NCI-H1417 treated with DMSO at 0.1 percent for 48 hours (cell line): ENCODE results near the gene MBD5.

Source experiments
- DNase-seq: peaks from one replicate; lab custom pipeline; 2025; lab: John Stamatoyannopoulos, UW

The MBD5 gene

DNA sequence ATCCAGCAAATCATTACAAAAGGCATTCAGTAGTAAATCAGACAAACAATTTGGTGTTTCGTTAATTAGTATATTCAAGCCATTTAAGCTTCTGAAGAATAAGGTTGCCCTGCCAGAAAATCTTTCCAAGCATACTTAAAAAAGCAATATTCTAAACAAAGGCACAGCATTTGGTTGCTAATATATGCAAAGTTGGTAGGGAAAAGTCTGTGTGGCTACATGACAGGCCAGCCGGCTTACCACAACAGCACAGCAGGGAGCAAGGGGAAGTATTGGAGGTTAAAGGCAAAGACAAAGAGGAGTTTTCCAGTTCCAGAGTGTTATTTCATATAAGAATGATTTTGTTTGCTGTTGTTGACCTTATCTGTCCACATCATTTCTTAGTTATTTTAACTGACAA, 282.3 kb downstream of the MBD5 start:
- DNase-seq, result no peak

DNA sequence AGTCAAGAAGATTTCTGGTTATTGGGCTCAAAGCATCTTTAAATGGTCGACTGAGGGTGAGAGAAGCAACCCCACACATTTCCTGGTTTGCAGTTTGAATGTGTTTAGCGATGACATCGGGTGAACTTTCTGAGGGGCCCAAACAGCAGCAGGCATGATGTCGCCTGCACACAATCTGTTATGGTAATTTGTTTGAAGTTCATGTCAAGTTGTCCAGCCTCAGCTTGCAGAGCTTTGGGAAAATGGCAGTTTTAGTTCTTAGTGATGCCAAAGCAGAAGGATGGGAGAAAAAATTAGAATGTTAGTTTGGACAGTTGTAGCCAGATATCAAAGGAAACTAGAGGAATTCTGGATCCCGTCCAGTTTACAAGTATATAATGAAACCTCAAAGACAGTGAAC, 284.6 kb downstream of the MBD5 start:
- DNase-seq, result no peak

DNA sequence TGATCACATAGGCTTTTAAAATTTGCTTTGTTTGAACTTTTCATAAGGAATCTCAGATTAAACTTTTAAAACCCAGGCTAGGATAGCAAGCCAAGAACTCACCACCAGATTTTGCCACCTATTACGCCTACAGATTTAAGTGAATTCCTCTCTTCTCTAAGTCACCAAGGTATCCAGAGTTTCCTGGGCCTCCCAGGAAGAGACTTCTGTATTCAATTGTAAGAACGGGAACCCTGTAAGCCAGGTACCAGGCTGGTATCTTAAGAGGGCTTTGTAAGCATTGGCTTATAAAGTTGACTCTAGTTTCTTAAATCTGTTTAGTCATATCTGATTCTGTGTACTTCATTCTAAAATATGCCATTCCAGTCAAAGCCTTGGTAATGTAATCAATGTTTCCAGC, 285.1 kb downstream of the MBD5 start:
- DNase-seq, result no peak

- no peak for DNase-seq
Measured at GRCh38 chr2:148317598-148317997, 296.7 kb downstream of the MBD5 start.

DNA sequence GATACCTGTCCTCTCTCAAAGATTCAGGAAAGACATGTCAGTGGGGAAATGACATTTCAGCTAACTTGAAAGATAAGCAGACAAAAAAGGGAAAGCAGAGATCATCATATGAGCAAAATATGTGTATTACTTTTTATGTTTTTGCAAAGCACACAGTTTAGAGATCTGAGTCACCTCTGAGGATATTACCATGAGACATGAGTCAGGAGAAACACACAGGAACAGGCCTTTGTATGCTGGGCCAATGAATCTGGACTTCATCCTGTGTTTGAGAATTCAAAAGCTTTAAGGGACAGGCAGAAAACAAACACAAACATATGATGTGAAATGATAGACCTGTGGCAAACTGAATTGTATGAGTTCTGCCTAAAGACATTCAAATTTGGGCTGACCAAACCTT, 317.6 kb downstream of the MBD5 start:
- DNase-seq, result no peak

GRCh38 chr2:148342086-148342485, 321.2 kb downstream of the MBD5 start:
- no peak for DNase-seq

- no peak for DNase-seq
Measured at GRCh38 chr2:148350199-148350598, 329.3 kb downstream of the MBD5 start.

DNA sequence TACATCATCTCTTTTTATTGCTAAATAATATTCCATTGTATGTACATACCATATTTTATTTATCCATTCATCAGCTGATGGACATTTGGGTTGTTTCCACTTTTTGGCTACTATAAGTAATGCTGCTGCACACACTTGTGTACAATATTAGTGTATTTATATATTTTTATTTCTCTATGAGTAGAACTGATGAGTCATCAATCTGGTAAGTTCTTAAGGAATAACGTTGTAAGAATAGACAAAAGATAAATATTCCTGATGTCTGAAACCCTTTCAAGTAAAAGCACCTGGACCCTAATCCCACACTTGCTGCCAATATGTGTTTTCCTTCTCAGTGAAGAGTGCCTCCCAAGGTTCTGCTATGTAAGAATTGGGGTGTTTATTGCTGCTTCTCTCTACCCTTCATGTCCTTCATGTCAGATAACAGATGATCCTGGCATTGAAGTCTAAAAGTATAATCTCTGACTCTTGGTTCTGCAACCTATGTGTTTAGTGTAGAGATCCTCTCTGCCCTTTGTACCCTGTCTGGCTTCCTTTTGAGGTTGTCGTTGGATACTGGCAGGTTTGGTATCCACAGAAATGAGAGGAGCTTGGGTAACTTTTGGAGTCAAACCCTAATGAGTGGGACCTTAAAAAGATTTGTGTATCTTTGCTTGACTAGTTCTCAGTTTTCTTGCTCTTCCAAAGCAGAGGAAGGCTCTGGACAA, 330.7 kb downstream of the MBD5 start:
- DNase-seq, result no peak

DNA sequence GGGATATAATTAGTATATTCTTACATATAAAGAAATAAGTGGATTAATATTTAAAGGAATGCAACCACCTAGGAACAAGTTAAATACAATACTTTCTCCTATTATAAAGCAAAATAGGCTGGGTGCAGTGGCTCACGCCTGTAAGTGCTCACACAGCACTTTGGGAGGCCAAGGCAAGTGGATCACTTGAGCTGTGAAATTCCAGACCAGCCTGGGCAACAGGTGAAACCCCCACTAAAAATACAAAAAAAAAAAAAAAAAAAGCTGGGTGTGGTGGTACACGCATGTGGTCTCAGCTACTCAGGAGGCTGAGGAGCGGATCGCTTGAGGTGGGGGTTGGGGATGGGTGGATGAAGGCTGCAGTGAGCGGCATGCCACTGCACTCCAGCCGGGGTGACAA, 337.5 kb downstream of the MBD5 start:
- DNase-seq, result no peak

- DNase-seq, result no peak
Measured at GRCh38 chr2:148360662-148361061, 339.8 kb downstream of the MBD5 start.

DNA sequence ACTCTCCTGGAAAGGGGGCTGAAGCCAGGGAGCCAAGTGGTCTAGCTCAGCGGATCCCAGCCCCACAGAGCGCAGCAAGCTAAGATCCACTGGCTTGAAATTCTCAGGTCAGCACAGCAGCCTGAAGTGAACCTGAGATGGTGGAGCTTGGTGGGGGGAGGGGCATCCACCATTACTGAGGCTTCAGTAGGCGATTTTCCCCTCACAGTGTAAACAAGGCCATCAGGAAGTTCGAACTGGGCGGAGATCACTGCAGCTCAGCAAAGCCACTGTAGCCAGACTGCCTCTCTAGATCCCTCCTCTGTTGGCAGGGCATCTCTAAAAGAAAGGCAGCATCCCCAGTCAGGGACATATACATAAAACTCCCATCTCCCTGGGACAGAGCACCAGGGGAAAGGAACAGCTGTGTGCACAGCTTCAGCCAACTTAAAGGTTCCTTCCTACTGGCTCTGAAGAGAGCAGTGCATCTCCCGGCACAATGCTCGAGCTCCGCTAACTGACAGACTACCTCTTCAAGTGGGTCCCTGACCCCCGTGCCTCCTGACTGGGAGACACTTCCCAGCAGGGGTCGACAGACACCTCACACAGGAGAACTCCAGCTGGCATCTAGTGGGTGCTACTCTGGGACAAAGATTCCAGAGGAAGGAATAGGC, 341.4 kb downstream of the MBD5 start:
- no peak for DNase-seq

- no peak for DNase-seq
Measured at GRCh38 chr2:148375214-148375613, 354.3 kb downstream of the MBD5 start.

- DNase-seq, result no peak
Measured at GRCh38 chr2:148391324-148391723, 370.4 kb downstream of the MBD5 start.

DNA sequence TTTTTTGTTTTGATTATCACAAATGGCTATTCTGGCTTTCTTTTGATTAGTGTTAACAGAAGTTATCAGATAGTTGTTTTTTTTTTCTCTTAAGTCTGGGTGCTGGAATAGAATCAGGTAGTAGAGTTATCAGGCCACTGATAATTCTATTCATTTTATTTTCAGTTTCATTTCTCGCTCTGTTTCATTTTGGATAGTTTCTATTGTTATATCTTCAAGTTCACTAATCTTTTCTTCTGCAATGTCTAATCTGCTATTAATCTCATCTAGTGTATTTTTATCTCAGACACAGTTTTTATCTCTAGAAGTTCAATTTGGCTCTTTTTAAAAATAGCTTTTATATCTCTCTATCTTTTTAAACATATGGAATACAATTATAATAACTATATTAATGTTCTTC, 381.9 kb downstream of the MBD5 start:
- DNase-seq, result no peak

GRCh38 chr2:148410899-148411298, 390.0 kb downstream of the MBD5 start:
- DNase-seq, result no peak

DNA sequence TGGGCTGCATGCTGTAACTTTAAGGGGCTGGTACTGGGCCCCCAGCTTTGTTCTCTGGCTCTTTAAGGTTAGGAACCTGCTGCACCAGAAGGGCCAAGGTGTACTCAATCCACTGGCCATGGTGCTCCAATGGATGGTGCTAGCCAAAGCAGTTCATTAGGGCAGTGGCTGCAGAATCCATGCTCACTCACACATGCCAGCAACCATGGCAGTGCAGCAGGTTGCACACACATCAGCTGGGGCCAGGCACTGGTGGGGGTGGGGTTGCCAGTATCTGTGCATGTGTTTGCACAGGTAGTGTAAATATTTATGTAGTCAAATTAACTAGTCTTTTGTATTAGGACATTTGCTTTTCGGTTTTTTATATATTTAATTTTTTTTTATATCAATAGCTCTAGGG, 395.4 kb downstream of the MBD5 start:
- DNase-seq, result no peak

GRCh38 chr2:148430101-148430500, 409.2 kb downstream of the MBD5 start:
- no peak for DNase-seq

GRCh38 chr2:148447877-148448276, 427.0 kb downstream of the MBD5 start:
- DNase-seq, result no peak

- no peak for DNase-seq
Measured at GRCh38 chr2:148450531-148450930, 429.6 kb downstream of the MBD5 start.

DNA sequence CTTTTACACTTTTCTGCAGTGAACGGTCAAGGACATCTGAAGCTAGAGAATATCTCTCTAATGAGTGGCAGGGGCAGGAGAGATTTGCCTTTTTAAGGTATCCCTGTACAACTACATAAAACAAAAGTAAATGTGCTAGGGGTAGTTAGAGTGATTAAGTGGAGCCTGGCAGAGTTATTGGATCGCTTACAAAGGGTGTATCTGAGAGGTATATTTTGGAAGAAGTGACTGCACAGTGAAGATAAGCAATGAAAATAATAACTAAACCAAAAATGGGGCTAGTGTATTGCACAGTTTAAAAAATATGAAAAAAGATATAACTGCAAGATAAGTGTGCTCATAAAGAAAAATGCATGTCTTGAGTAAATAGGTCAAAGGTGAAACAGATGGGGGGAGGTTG, 430.2 kb downstream of the MBD5 start:
- DNase-seq, result no peak

GRCh38 chr2:148455791-148456190, 434.9 kb downstream of the MBD5 start:
- no peak for DNase-seq

GRCh38 chr2:148458171-148458570, 437.3 kb downstream of the MBD5 start:
- DNase-seq, result no peak

GRCh38 chr2:148459377-148459778, 438.5 kb downstream of the MBD5 start:
- DNase-seq, result no peak

- no peak for DNase-seq
Measured at GRCh38 chr2:148461876-148462275, 441.0 kb downstream of the MBD5 start.
